Measurements from ENCODE around the gene ITPKB.
"Not testable (repeated sequence)": the region's sequence is repeated elsewhere in the genome, so short reads cannot be mapped to it uniquely, and the experiment has no call there.

Gene ITPKB

GRCh38 chr1:226730836-226731235 lies 8.2 kb downstream of the ITPKB start:
- no peak for DNase-seq (ENCODE audit: low read depth)

- no peak for DNase-seq (ENCODE audit: low read depth)
Measured at GRCh38 chr1:226730071-226730470, 9.0 kb downstream of the ITPKB start.

GRCh38 chr1:226728448-226728847 lies 10.6 kb downstream of the ITPKB start:
- no peak for DNase-seq (ENCODE audit: low read depth)

GRCh38 chr1:226725897-226726267 lies 13.2 kb downstream of the ITPKB start:
- DNase-seq (ENCODE audit: low read depth), result no peak

- no peak for DNase-seq (ENCODE audit: low read depth)
Measured at GRCh38 chr1:226723657-226724532, 15.2 kb downstream of the ITPKB start.

- DNase-seq (ENCODE audit: low read depth), result no peak
Measured at GRCh38 chr1:226722901-226723656, 16.0 kb downstream of the ITPKB start.

GRCh38 chr1:226722240-226722900 lies 16.7 kb downstream of the ITPKB start:
- DNase-seq (ENCODE audit: low read depth), result no peak

GRCh38 chr1:226720574-226720973 lies 18.5 kb downstream of the ITPKB start:
- not testable (repeated sequence) for DNase-seq (ENCODE audit: low read depth)

- no peak for DNase-seq (ENCODE audit: low read depth)
Measured at GRCh38 chr1:226719596-226720387, 19.3 kb downstream of the ITPKB start.

GRCh38 chr1:226717256-226717909 lies 21.7 kb downstream of the ITPKB start:
- DNase-seq (ENCODE audit: low read depth), result no peak

- DNase-seq (ENCODE audit: low read depth), result no peak
Measured at GRCh38 chr1:226716577-226716976, 22.5 kb downstream of the ITPKB start.

- DNase-seq (ENCODE audit: low read depth), result no peak
Measured at GRCh38 chr1:226714148-226714547, 24.9 kb downstream of the ITPKB start.

- no peak for DNase-seq (ENCODE audit: low read depth)
Measured at GRCh38 chr1:226712742-226713419, 26.2 kb downstream of the ITPKB start.

- DNase-seq (ENCODE audit: low read depth), result no peak
Measured at GRCh38 chr1:226711976-226712741, 26.9 kb downstream of the ITPKB start.

GRCh38 chr1:226710501-226710900 lies 28.6 kb downstream of the ITPKB start:
- no peak for DNase-seq (ENCODE audit: low read depth)

- DNase-seq (ENCODE audit: low read depth), result no peak
Measured at GRCh38 chr1:226709953-226710352, 29.1 kb downstream of the ITPKB start.

GRCh38 chr1:226708967-226709396 lies 30.1 kb downstream of the ITPKB start:
- no peak for DNase-seq (ENCODE audit: low read depth)

GRCh38 chr1:226708342-226708780 lies 30.7 kb downstream of the ITPKB start:
- peak; percentile 58 for DNase-seq (ENCODE audit: low read depth)

- DNase-seq (ENCODE audit: low read depth), result no peak
Measured at GRCh38 chr1:226706684-226707083, 32.4 kb downstream of the ITPKB start.

All from non-pigmented ciliary epithelial cell (primary cell).